Esophagus muscularis mucosa (tissue), 4 donors: ENCODE measurements around the gene GALNTL6.

Experiments used
- CTCF ChIP-seq, 3 experiments: fragments of 200-600 bp in 2 of 3; fragments of 450-650 bp in 1 of 3; sonication (generic) in 2 of 3; IDR thresholded peaks; one replicate each; pipeline ENCODE4 v1.5.1; 2017 to 2019; ENCODE audit warnings: antibody characterized with exemption in 3 of 3, mild to moderate bottlenecking in 2 of 3, moderate library complexity in 1 of 3
- EP300 ChIP-seq: sonication (generic); formaldehyde crosslinking; IDR thresholded peaks from one replicate; pipeline ENCODE4 v1.6.1; 2017; ENCODE audit warnings: antibody characterized with exemption
- POLR2A ChIP-seq: fragments of 450-650 bp; IDR thresholded peaks from one replicate; pipeline ENCODE4 v1.6.1; 2017; ENCODE audit warnings: antibody characterized with exemption, moderate library complexity, mild to moderate bottlenecking, low read depth

GRCh38 chr4:172734555-172734954, 921.4 kb downstream of the GALNTL6 start:
- TF ChIP-seq CTCF (IDR thresholded peaks at IDR 0.05) (no peak), POLR2A (no peak), EP300 (no peak)
